PC-3 (cell line): ENCODE results near the gene DLG2.

Source experiments
- EZH2phosphoT487 ChIP-seq: fragments of 300-600 bp; sonication (generic); IDR thresholded peaks from 2 replicates; pipeline ENCODE4 v1.6.1; 2018; ENCODE audit warnings: mild to moderate bottlenecking, antibody characterized with exemption, low read length, borderline replicate concordance
- TF ChIP-seq, protein P1 (sequence below): fragments of 300-600 bp; sonication (generic); conservative IDR thresholded peaks from 2 replicates; pipeline ENCODE4 v1.5.1; 2017; ENCODE audit warnings: antibody characterized with exemption, low read depth, mild to moderate bottlenecking, low read length

DNA sequence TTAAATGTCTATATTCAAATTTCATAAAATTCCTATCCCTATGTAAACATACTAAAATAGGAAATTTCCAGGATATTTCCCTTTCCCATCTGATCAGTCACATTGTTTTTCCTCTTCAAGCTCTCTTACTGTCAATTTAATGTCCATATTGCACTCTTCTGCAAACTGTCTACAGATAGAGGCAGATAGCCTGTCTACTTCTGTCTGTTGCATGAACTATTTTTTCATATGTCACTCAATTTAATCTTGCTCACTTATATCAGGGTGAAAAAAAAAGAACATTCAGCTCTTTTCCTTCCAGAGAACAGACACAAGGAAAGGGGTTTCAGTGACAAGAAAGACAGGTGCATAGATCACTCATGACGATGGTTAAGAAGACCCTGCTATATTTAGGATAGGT is 1327.1 kb downstream of the DLG2 start:
- TF ChIP-seq, protein P1, sequence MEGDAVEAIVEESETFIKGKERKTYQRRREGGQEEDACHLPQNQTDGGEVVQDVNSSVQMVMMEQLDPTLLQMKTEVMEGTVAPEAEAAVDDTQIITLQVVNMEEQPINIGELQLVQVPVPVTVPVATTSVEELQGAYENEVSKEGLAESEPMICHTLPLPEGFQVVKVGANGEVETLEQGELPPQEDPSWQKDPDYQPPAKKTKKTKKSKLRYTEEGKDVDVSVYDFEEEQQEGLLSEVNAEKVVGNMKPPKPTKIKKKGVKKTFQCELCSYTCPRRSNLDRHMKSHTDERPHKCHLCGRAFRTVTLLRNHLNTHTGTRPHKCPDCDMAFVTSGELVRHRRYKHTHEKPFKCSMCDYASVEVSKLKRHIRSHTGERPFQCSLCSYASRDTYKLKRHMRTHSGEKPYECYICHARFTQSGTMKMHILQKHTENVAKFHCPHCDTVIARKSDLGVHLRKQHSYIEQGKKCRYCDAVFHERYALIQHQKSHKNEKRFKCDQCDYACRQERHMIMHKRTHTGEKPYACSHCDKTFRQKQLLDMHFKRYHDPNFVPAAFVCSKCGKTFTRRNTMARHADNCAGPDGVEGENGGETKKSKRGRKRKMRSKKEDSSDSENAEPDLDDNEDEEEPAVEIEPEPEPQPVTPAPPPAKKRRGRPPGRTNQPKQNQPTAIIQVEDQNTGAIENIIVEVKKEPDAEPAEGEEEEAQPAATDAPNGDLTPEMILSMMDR, result no peak
- no peak for TF ChIP-seq EZH2phosphoT487
